ENCODE measurements around the gene PNLDC1. TPM values are rescaled to one million over a fixed set of nuclear protein-coding genes. Genes with fewer than 3 reads are reported as not detected.

The PNLDC1 gene
- total RNA-seq, 1 donor from 2014 or later = 0.11 TPM

GRCh38 chr6:159801935-159802334 lies 1.9 kb downstream of the PNLDC1 start:
- TF ChIP-seq EZH2 (IDR thresholded peaks at IDR 0.05; ENCODE audit: insufficient read depth, low read length) = no peak
- TF ChIP-seq, protein P1, sequence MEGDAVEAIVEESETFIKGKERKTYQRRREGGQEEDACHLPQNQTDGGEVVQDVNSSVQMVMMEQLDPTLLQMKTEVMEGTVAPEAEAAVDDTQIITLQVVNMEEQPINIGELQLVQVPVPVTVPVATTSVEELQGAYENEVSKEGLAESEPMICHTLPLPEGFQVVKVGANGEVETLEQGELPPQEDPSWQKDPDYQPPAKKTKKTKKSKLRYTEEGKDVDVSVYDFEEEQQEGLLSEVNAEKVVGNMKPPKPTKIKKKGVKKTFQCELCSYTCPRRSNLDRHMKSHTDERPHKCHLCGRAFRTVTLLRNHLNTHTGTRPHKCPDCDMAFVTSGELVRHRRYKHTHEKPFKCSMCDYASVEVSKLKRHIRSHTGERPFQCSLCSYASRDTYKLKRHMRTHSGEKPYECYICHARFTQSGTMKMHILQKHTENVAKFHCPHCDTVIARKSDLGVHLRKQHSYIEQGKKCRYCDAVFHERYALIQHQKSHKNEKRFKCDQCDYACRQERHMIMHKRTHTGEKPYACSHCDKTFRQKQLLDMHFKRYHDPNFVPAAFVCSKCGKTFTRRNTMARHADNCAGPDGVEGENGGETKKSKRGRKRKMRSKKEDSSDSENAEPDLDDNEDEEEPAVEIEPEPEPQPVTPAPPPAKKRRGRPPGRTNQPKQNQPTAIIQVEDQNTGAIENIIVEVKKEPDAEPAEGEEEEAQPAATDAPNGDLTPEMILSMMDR (IDR thresholded peaks at IDR 0.05; ENCODE audit: insufficient read depth, low read depth, low read length) = no peak
- Histone ChIP-seq H3K79me2 (ENCODE audit: insufficient read depth, low read length) (no peaks in the 10 kb centered on the region), H3K27ac (ENCODE audit: low read depth, low read length) (no peak overlapping the region), H3K9me3 (ENCODE audit: insufficient read depth, low read depth, low read length) (no peaks in the 10 kb centered on the region), H3K4me3 (ENCODE audit: insufficient read depth, low read depth, low read length) (no peak overlapping the region), H3K27me3 (ENCODE audit: insufficient read depth, low read length) (no peaks in the 10 kb centered on the region), H3K4me1 (ENCODE audit: insufficient read depth, low read length) (no peaks in the 10 kb centered on the region), H3K4me2 (ENCODE audit: low read length) (no peak overlapping the region), H4K20me1 (ENCODE audit: insufficient read depth, low read length) (no peaks in the 10 kb centered on the region), H2AFZ (ENCODE audit: low read depth, low read length) (no peak overlapping the region), H3K36me3 (ENCODE audit: insufficient read depth, low read length) (peaks cover 14% of the 10 kb centered on the region), H3K9ac (ENCODE audit: low read length) (no peak overlapping the region)
- H3K4me3 Mint-ChIP-seq (ENCODE audit: unreplicated experiment) = no peak overlapping the region
- H3K27me3 Mint-ChIP-seq (ENCODE audit: low read depth, unreplicated experiment) = peaks cover 2% of the 10 kb centered on the region
- H3K36me3 Mint-ChIP-seq (ENCODE audit: low read depth, unreplicated experiment) = peaks cover 8% of the 10 kb centered on the region
- no peak overlapping the region for H3K27ac Mint-ChIP-seq (ENCODE audit: unreplicated experiment)
- H3K4me1 Mint-ChIP-seq (ENCODE audit: low read depth, unreplicated experiment) = no peaks in the 10 kb centered on the region
- FAIRE-seq (no peak), DNase-seq (ENCODE audit: low read depth) (no peak)
- peaks cover 1% of the 10 kb centered on the region for H3K9me3 Mint-ChIP-seq (ENCODE audit: unreplicated experiment)

DNA sequence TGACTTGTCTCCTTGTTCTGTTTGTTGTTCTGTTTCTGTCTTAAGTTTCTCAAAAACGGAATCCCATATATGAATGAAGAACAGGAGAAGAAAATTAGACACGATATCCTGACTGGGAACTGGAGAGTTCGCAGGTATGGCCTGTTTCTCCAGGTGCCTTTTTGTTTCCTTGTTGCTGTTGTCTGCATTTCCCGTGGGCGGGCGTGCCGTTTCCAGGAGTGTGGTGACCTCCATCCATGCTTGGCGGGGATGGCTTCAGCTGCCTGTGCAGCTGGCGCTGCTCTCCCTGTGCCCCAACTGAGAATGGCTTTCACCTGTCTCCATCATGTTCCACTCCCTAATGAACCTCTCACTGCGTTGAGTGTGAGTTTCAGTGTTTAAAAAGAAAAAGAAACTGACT lies 4.4 kb downstream of the PNLDC1 start:
- Histone ChIP-seq H3K4me3 (ENCODE audit: insufficient read depth, low read depth, low read length) (no peak overlapping the region), H4K20me1 (ENCODE audit: insufficient read depth, low read length) (no peaks in the 10 kb centered on the region), H2AFZ (ENCODE audit: low read depth, low read length) (no peak overlapping the region), H3K79me2 (ENCODE audit: insufficient read depth, low read length) (no peaks in the 10 kb centered on the region), H3K4me1 (ENCODE audit: insufficient read depth, low read length) (no peaks in the 10 kb centered on the region), H3K4me2 (ENCODE audit: low read length) (no peak overlapping the region), H3K27ac (ENCODE audit: low read depth, low read length) (no peak overlapping the region), H3K36me3 (ENCODE audit: insufficient read depth, low read length) (no peaks in the 10 kb centered on the region), H3K9me3 (ENCODE audit: insufficient read depth, low read depth, low read length) (no peaks in the 10 kb centered on the region), H3K27me3 (ENCODE audit: insufficient read depth, low read length) (no peaks in the 10 kb centered on the region), H3K9ac (ENCODE audit: low read length) (no peak overlapping the region)
- DNase-seq (ENCODE audit: low read depth) (no peak), FAIRE-seq (no peak)
- TF ChIP-seq, protein P1 (IDR thresholded peaks at IDR 0.05; ENCODE audit: insufficient read depth, low read depth, low read length) = no peak
- no peak for TF ChIP-seq EZH2 (IDR thresholded peaks at IDR 0.05; ENCODE audit: insufficient read depth, low read length)
- Mint-ChIP-seq H3K27me3 (ENCODE audit: low read depth, unreplicated experiment) (peaks cover 2% of the 10 kb centered on the region), H3K9me3 (ENCODE audit: unreplicated experiment) (peaks cover 1% of the 10 kb centered on the region), H3K4me3 (ENCODE audit: unreplicated experiment) (no peak overlapping the region), H3K36me3 (ENCODE audit: low read depth, unreplicated experiment) (peaks cover 4% of the 10 kb centered on the region), H3K4me1 (ENCODE audit: low read depth, unreplicated experiment) (no peaks in the 10 kb centered on the region), H3K27ac (ENCODE audit: unreplicated experiment) (no peak overlapping the region)

GRCh38 chr6:159805440-159806020 lies 5.5 kb downstream of the PNLDC1 start:
- no peak for TF ChIP-seq EZH2 (IDR thresholded peaks at IDR 0.05; ENCODE audit: insufficient read depth, low read length)
- TF ChIP-seq, protein P1 (IDR thresholded peaks at IDR 0.05; ENCODE audit: insufficient read depth, low read depth, low read length) = no peak
- Histone ChIP-seq H3K27ac (ENCODE audit: low read depth, low read length) (no peak overlapping the region), H3K4me1 (ENCODE audit: insufficient read depth, low read length) (no peaks in the 10 kb centered on the region), H3K4me2 (ENCODE audit: low read length) (no peak overlapping the region), H4K20me1 (ENCODE audit: insufficient read depth, low read length) (no peaks in the 10 kb centered on the region), H3K36me3 (ENCODE audit: insufficient read depth, low read length) (no peaks in the 10 kb centered on the region), H3K9me3 (ENCODE audit: insufficient read depth, low read depth, low read length) (no peaks in the 10 kb centered on the region), H3K4me3 (ENCODE audit: insufficient read depth, low read depth, low read length) (no peak overlapping the region), H2AFZ (ENCODE audit: low read depth, low read length) (no peak overlapping the region), H3K27me3 (ENCODE audit: insufficient read depth, low read length) (no peaks in the 10 kb centered on the region), H3K79me2 (ENCODE audit: insufficient read depth, low read length) (no peaks in the 10 kb centered on the region), H3K9ac (ENCODE audit: low read length) (no peak overlapping the region)
- Mint-ChIP-seq H3K4me3 (ENCODE audit: unreplicated experiment) (no peak overlapping the region), H3K27me3 (ENCODE audit: low read depth, unreplicated experiment) (peaks cover 2% of the 10 kb centered on the region), H3K4me1 (ENCODE audit: low read depth, unreplicated experiment) (no peaks in the 10 kb centered on the region), H3K36me3 (ENCODE audit: low read depth, unreplicated experiment) (no peaks in the 10 kb centered on the region), H3K27ac (ENCODE audit: unreplicated experiment) (no peak overlapping the region), H3K9me3 (ENCODE audit: unreplicated experiment) (peaks cover 1% of the 10 kb centered on the region)
- DNase-seq (ENCODE audit: low read depth) (no peak), FAIRE-seq (no peak)
